Neural progenitor cell (in vitro differentiated cells): ENCODE measurements around the gene KCNQ1.

Source experiments
- EZH2 ChIP-seq: fragments of 200-600 bp; sonication (generic); IDR thresholded peaks from 2 replicates; pipeline ENCODE4 v1.6.1; 2017; ENCODE audit warnings: antibody characterized with exemption, mild to moderate bottlenecking, moderate library complexity
- TF ChIP-seq, protein P1 (sequence below): fragments of 200-600 bp; sonication (generic); IDR thresholded peaks from 2 replicates; pipeline ENCODE4 v1.5.1; 2017; ENCODE audit warnings: antibody characterized with exemption, mild to moderate bottlenecking

GRCh38 chr11:2821891-2822290 lies 377.1 kb downstream of the KCNQ1 start:
- TF ChIP-seq, protein P1, sequence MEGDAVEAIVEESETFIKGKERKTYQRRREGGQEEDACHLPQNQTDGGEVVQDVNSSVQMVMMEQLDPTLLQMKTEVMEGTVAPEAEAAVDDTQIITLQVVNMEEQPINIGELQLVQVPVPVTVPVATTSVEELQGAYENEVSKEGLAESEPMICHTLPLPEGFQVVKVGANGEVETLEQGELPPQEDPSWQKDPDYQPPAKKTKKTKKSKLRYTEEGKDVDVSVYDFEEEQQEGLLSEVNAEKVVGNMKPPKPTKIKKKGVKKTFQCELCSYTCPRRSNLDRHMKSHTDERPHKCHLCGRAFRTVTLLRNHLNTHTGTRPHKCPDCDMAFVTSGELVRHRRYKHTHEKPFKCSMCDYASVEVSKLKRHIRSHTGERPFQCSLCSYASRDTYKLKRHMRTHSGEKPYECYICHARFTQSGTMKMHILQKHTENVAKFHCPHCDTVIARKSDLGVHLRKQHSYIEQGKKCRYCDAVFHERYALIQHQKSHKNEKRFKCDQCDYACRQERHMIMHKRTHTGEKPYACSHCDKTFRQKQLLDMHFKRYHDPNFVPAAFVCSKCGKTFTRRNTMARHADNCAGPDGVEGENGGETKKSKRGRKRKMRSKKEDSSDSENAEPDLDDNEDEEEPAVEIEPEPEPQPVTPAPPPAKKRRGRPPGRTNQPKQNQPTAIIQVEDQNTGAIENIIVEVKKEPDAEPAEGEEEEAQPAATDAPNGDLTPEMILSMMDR = no peak
- TF ChIP-seq EZH2 = no peak
